Measurements from ENCODE around the gene YAF2. TPM values are rescaled to one million over a fixed set of nuclear protein-coding genes. Genes with fewer than 3 reads are reported as not detected.
"Not testable (repeated sequence)": the region's sequence is repeated elsewhere in the genome, so short reads cannot be mapped to it uniquely, and the experiment has no call there.

The YAF2 gene
- total RNA-seq, 4 donors from 2014 or later, result 8.7 to 17.8 (median 15.2) TPM

DNA sequence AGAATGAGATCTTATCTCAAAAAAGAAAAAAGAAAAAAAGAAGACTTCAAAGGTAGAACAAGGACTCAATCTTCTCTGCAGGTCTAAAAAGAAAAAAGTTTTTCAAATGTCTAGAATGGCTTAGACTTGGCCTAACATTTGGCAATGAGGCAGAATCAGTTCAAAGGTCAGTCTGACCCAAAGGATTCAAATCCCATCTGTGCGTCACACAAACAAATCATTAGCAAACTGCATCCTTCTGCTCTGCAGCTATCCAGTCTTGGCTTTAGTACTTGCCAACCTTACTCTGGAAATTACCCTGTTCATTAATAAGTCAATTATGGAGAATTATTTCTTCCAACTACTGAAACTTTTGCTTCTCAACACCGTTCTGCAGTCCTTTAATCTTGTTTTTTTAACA, 3.1 kb downstream of the YAF2 start:
- intact Hi-C loops (cut with DNase I; ENCODE audit: low total_unique reads), result no loop called here
- DNase-seq (ENCODE audit: low spot score in 2 of 2), result no peak
- 63 to 69% methylated on average over 2 of the region's 2 CpGs for WGBS, 2 donors
- no peak for TF ChIP-seq POLR2A (IDR thresholded peaks at IDR 0.05)
- TF ChIP-seq CTCF (IDR thresholded peaks at IDR 0.05), result no peak
- no peak overlapping the region for H3K4me3 ChIP-seq (ENCODE audit: low read depth, poor library complexity, severe bottlenecking)

DNA sequence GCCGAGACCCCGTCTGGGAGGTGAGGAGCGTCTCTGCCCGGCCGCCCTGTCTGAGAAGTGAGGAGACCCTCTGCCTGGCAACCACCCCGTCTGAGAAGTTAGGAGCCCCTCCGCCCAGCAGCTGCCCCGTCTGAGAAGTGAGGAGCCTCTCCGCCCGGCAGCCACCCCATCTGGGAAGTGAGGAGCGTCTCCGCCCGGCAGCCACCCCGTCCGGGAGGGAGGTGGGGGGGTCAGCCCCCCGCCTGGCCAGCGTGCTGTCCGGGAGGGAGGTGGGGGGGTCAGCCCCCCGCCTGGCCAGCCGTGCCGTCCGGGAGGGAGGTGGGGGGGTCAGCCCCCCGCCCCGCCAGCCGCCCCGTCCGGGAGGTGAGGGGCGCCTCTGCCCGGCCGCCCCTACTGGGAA, 10.5 kb downstream of the YAF2 start:
- peak in 1 of 2 donors; percentile 53 for DNase-seq (ENCODE audit: low spot score in 2 of 2)
- H3K4me3 ChIP-seq (ENCODE audit: low read depth, poor library complexity, severe bottlenecking); intact Hi-C loops (cut with DNase I; ENCODE audit: low total_unique reads): not testable (repeated sequence)
- WGBS, 2 donors, result 96 to 100% methylated on average over 2 to 9 of the region's 30 CpGs

- intact Hi-C loops (cut with DNase I; ENCODE audit: low total_unique reads), result not testable (repeated sequence)
- WGBS, 2 donors, result 94 to 100% methylated on average over 5 of the region's 5 CpGs
These were observed 13.5 kb downstream of the YAF2 start for GRCh38 chr12:42224501-42224900.

DNA sequence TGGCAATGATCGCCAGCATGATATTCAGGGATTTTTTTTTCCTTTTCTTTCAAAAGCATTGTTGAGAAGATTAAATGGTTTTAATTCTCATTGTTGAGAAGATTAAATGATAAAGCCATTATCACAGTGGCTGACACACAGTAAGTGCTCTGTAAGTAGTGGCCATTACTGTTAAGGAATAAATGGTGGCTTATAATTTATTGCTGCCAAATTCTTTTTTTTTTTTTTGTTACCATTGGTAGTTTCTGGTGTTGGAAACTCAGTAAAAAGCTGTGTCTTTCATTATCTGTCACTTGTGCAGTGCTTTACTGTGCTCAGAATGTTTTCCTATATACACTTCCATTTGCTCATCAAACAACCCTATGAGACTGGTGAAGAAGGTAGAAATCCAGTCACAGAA, 15.3 kb downstream of the YAF2 start:
- TF ChIP-seq POLR2A (IDR thresholded peaks at IDR 0.05) (no peak), CTCF (IDR thresholded peaks at IDR 0.05) (no peak)
- no peak overlapping the region for H3K4me3 ChIP-seq (ENCODE audit: low read depth, poor library complexity, severe bottlenecking)
- intact Hi-C loops (cut with DNase I; ENCODE audit: low total_unique reads), result no loop called here
- no peak for DNase-seq (ENCODE audit: low spot score in 2 of 2)
- 98 to 100% methylated on average over 1 of the region's 1 CpG for WGBS, 2 donors

More at GRCh38 chr12:42224501-42224900, 13.5 kb downstream of the YAF2 start:
- not testable (repeated sequence) for DNase-seq (ENCODE audit: low spot score in 2 of 2); H3K4me3 ChIP-seq (ENCODE audit: low read depth, poor library complexity, severe bottlenecking)

DNA sequence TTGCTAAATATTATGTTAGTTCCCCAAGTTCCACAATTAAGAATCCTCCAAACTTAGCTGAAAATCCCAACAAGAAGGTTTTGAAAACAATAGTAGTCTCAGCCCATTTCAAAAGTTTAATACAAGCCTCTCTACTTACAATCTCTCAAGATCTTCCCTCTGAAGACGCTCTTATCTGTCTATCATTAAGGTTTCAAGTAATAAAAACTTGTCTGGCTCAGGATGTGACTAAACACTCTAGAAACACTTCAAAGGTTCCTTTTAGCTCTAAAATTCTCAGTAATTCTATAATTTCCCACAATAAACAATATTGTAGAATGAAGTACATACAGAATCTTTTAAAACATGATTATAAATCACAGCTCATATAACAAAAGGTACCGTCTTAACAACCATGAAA, 16.3 kb downstream of the YAF2 start:
- TF ChIP-seq CTCF (IDR thresholded peaks at IDR 0.05) (no peak), POLR2A (IDR thresholded peaks at IDR 0.05) (no peak)
- intact Hi-C loops (cut with DNase I; ENCODE audit: low total_unique reads), result no loop called here
- no peak overlapping the region for H3K4me3 ChIP-seq (ENCODE audit: low read depth, poor library complexity, severe bottlenecking)
- DNase-seq (ENCODE audit: low spot score in 2 of 2), result no peak
- WGBS, 2 donors, result 73 to 76% methylated on average over 2 of the region's 2 CpGs

- TF ChIP-seq CTCF (IDR thresholded peaks at IDR 0.05), result no peak
- no peak for TF ChIP-seq POLR2A (IDR thresholded peaks at IDR 0.05)
- intact Hi-C loops (cut with DNase I; ENCODE audit: low total_unique reads), result no loop called here
- no peak overlapping the region for H3K4me3 ChIP-seq (ENCODE audit: low read depth, poor library complexity, severe bottlenecking)
- no peak for DNase-seq (ENCODE audit: low spot score in 2 of 2)
These were observed 20.4 kb downstream of the YAF2 start for GRCh38 chr12:42217656-42218055.

DNA sequence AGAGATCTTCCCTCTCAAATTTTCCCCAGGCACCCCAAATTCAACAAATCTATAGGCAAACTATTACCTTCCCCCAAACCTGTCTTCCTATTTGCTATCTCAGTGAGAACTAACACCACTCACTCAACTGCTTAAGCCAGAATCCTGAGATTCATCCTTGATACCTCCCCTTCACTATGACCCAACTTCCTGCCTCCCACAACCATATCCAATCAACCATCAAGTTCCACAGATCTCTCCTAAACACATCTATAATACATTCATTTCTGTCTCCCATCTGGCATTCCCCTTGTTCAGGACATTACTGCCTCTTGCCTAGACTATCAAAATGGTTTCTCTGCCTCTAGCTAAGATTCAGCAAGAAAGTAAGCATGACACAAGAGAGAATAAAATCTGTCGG, 21.3 kb downstream of the YAF2 start:
- no peak overlapping the region for H3K4me3 ChIP-seq (ENCODE audit: low read depth, poor library complexity, severe bottlenecking)
- no peak for TF ChIP-seq POLR2A (IDR thresholded peaks at IDR 0.05)
- no peak for TF ChIP-seq CTCF (IDR thresholded peaks at IDR 0.05)
- no peak for DNase-seq (ENCODE audit: low spot score in 2 of 2)
- intact Hi-C loops (cut with DNase I; ENCODE audit: low total_unique reads), result no loop called here
- 88 to 96% methylated on average over 1 of the region's 1 CpG for WGBS, 2 donors

DNA sequence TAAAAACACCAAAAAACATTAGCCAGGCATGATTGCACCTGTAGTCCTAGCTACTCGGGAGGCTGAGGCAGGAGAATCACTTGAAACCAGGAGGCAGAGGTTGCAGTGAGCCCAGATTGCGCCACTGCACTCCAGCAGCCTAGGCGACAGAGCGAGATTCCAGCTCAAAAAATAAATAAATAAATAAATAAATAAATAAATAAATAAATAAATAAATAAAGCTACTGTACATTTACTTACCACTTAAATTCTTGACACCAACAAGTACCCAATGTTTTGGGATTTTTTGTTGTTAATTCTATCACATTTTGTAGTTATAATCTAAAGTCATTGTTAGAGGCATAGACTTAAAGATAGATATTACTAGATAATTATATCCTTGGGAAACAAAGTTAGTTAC, 22.3 kb downstream of the YAF2 start:
- 97 to 99% methylated on average over 4 of the region's 4 CpGs for WGBS, 2 donors
- DNase-seq (ENCODE audit: low spot score in 2 of 2); intact Hi-C loops (cut with DNase I; ENCODE audit: low total_unique reads); H3K4me3 ChIP-seq (ENCODE audit: low read depth, poor library complexity, severe bottlenecking): not testable (repeated sequence)
